NCI-H2227 (cell line): ENCODE measurements around the gene CYP2D6.
"Not testable (repeated sequence)": the region's sequence is repeated elsewhere in the genome, so short reads cannot be mapped to it uniquely, and the experiment has no call there.

Experiments
- DNase-seq: peaks from one replicate; lab custom pipeline; 2025; ENCODE audit not compliant: unreplicated experiment; lab: John Stamatoyannopoulos, UW

The CYP2D6 gene

DNA sequence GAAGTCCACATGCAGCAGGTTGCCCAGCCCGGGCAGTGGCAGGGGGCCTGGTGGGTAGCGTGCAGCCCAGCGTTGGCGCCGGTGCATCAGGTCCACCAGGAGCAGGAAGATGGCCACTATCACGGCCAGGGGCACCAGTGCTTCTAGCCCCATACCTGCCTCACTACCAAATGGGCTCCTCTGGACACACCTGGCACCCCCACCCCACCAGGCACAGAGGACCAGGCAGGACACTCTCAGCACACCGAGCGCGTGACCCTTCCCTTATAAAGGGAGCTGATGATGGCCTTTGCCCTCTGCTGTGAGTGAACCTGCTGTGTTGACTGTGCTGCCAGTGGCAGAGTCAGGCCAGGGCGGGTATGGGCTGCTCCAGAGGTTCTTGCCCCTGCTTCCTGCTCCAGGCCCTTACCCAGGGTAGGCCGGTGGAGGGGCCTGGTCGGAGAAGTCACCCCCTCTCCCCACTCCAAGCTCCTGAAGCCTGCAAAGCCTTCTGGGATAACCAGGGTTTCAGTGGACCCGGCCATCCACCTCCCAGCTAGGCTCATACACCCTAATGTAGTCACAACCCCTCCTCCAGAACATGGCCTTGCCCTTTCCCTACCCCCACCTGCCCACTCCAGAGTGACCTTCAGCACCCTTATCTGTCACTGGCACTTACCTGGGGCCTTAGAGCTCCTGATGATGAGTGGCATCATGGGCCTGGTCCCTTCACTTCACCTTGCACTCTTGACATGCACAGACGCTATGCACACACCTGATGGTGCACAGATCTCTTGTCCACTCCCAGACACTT, at the start of gene CYP2D6:
Gene CYP2D6, minus strand, starts transcription at position 172 of the 793 bp plus-strand sequence. Its CDS starts 19 bp downstream, at position 153.
- DNase-seq: not testable (repeated sequence)

DNA sequence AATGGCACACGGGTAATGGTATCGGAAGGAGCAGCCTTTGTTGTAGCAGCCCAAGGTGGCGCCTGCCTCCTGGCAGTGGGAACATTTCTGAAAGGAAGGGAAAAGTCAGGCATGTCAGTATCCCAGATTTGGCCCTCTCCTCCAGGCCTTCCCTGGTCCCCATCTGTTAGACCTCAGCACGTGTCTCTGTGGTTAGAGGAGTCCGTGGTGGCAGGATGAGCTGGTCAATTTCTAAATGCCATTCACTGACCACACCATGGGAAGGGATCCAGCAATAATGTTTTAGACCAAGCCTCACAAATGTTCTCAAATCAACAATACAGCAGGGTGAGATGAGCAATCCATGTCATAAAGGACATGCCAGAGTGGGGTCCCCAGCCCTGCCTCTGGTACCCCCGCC, 49.0 kb upstream of the CYP2D6 start:
- DNase-seq: no peak

GRCh38 chr22:42178910-42179519, 48.4 kb upstream of the CYP2D6 start:
- no peak for DNase-seq

GRCh38 chr22:42177891-42178336, 47.3 kb upstream of the CYP2D6 start:
- DNase-seq: no peak

DNA sequence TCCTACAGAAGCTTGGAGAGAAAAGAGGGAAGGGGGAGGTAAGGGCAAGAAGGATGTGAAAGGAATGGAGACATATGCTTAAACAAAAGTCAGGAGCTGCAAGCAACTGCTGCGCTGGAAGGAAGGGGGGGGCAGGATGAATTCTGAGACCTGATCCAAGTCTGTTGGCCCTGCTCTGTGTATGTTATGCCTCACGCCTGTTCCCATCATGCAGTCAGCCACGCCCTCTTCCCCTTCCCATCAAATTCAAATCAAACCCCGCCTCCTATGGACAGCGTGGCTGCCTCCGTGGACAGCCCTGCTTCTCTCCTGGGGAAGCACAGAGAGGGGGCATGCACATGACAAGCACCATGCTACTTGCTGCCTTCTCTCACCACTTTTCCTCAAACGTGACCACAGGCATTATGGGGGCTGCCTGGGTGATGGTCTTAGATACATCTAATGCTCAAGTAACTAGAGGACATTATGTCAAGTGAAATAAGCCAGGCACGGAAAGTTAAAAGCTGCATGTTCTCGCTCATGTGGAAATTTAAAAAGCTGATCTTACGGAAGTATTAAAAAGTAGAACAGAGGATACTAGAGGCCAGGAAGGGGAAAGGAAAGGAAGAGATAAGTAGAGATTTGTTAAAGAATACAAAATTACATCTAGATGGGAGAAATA, 45.8 kb upstream of the CYP2D6 start:
- DNase-seq: no peak

- DNase-seq: no peak
Measured at GRCh38 chr22:42174062-42174461, 43.5 kb upstream of the CYP2D6 start.

DNA sequence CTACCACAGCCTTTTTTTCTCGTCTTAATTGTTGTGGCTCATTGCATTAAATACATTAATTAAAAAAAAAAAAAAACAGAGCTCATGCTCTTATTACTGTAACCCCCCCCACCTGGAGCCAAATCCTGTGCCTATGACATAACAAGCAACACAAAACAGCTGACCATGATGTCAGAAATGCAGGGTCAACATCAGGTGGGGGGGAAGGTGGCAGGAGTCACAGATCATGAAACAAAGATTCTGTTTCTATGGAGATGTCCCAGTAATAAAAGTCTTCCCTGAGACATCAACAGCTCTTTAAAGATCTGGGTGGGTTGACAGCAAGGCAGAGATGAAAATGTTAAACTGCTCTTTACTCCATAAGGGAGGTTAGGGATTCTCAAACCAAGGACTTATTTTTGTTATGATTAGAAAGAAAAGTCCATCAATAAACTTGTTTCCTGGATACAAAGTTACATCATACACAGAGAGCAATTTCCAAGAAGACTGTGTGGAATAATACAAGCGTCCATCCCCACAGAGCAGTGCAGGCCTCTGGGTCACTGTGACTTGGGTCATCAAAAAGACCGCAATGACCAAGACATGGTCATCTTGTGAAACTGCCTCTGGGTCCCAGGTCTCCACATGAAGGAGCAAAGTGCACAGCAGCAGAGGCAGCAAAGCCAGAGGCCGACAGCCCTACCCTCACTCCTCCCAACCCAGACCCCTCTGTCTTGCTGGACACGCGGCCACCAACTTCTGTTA, 42.7 kb upstream of the CYP2D6 start:
- DNase-seq: no peak

- no peak for DNase-seq
Measured at GRCh38 chr22:42172773-42173172, 42.2 kb upstream of the CYP2D6 start.

DNA sequence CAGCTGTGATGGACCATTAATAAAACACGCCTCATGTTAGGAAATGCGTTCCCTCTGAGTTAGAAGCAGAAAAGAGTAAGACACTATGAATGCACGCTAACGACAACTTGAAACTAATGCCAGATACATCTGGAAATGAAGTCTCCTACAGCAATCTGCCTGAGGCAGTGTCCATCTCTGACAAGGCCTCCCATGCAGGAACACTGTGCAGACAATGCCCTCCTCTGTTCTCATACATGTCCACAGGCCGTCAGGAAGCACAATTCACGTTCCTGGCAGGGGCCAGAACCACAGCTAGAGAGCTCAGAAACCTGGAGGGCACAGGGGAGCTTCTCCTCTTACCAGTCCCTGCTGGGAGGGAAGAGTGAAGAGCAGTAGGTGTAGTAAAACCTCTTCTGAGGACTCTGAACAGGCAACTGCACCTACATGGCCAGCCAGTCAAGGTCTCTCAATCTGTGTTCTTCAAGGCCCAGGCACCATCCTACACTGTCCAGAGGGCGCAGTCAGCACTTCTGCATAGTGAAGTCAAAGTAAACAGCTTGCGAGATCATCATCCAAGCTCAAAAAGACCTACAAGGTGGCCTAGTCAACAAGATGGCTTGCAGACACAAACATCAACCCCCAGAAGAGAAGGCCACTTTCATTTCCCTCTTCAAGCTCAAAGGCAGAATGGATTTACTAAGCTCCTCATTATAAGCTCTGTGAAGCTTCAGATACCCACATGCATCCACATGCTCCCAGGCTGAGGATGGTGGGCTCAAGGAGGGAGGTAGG, 41.5 kb upstream of the CYP2D6 start:
- DNase-seq: no peak

- no peak for DNase-seq
Measured at GRCh38 chr22:42171417-42171816, 40.8 kb upstream of the CYP2D6 start.

GRCh38 chr22:42170946-42171345, 40.3 kb upstream of the CYP2D6 start:
- DNase-seq: no peak

DNA sequence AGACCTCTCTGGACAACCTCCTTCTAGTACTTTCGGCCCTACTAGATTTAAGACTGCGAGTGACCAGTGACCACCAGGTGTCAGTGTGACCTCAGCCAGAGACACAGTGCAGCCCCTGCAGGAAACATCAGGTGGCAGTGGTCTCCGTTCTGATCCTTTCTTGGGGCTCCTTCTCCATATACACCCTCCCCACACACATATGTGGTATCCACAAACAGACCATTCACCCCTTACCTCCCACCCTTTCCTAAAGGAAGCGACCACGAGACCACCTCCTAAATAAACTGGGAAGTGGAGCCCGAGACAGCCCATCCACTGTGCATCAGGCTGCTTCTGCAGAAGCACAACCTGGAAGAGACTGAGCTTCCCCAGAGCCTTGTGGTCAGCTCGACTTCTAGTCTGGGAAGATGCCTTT, 38.5 kb upstream of the CYP2D6 start:
- DNase-seq: peak; percentile 75

GRCh38 chr22:42168476-42168875, 37.9 kb upstream of the CYP2D6 start:
- no peak for DNase-seq

- DNase-seq: no peak
Measured at GRCh38 chr22:42167066-42167465, 36.5 kb upstream of the CYP2D6 start.

DNA sequence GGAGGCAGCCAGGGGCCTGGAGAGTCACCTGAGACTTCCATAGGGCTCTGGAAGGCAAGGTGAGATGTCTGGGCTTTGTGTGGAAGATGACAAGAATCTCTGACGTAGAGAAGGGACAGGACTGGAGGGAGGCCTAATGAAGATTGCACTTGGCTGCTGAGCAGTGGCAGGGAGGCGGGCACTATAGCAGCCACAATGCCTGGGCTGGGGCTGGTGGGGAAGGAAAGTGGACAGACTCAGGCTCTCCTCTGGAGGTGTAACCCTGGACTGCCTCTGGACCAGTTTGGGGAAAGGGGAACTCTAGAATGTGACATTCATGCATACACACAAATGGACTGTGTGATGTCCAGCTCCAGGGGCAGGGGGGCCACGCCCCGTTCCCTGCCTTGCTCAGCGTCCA, 34.3 kb upstream of the CYP2D6 start:
- DNase-seq: no peak

- DNase-seq: no peak
Measured at GRCh38 chr22:42163515-42163914, 32.9 kb upstream of the CYP2D6 start.

DNA sequence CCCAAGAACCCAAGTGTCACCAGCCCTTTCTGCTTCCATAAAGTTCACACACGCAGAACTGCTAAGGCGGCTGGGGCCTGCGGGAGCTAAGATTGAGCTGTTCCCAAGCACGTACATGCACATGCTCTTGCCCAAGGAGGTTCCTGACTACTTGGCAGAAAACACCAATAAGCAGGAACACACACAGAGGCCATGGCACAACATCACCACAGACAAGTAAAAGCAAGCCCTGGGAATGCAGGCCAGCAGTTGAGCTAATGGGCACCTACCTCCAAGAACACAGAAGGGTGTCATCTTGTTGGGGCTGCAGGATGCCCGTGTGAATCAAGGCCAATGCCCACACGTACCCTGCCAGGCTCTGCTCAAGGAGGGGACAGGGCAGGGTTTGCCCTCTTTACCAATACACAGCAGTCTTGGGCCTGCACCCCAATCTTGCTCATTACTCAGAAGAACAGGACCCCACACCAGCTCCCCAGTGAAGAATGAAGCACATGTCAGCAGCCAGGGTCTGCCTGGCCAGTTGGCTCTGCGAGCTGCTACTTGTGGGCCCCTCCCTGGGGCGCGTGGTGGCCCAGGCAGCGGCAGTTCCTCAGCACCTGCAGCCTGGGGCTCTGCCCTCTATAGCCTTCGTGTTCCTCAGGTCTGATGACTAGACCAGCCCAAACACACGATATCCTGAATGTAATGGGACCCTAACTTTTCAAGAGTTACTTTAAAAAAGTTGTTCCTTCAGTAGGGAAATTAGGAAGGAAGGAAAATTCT, 32.3 kb upstream of the CYP2D6 start:
- no peak for DNase-seq

GRCh38 chr22:42160830-42161696, 30.5 kb upstream of the CYP2D6 start:
- DNase-seq: no peak

DNA sequence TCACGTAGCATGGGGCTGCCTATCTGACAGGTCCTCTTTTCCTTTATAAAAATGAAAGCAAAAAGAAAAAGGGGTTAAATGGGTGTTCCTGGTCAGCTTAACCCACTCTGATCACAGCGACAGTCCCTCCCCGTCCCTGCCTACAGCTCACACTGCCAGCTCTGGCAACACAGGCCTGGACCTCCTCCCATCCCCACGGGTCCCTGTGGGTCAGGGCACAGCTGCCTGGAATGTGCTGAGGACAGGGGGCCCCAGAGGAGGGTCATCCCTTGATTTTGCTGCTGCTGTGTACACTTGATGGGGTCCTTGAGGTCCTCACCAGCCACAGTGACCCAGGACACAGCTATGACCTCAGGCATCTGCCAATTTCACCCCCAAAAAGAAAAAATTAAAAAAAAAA, 29.6 kb upstream of the CYP2D6 start:
- no peak for DNase-seq
